Measurements from ENCODE around the gene COG5. TPM values are rescaled to one million over a fixed set of nuclear protein-coding genes. Genes with fewer than 3 reads are reported as not detected.

The COG5 gene
- total and polyA plus RNA-seq, 2 donors, result 15.4 to 79.4 TPM

DNA sequence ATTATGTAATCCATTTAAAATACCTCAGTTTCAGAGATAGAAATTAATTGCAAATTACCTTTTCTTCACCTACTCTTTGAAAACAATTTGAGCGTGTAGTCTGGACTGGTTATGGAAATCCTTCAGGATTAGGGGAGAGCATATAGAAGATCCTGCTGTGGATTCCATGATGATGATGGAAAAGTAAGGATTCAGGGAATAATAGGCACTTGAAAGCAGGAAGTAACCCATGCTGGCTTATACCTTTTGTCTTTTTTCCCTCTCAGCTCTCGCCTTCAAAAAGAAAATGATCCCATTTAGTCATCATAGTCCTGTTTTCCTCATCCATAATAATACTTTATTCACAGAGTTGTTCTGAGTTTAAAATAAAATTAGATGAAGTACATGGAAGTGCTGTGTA, 390.5 kb downstream of the COG5 start:
- Histone ChIP-seq H3K27ac (ENCODE audit: low read depth) (no peak overlapping the region), H3K4me1 (ENCODE audit: insufficient read depth) (peaks cover 2% of the 10 kb centered on the region), H3K4me3 (ENCODE audit: low read depth, low read length) (no peak overlapping the region), H3K36me3 (ENCODE audit: insufficient read depth) (no peaks in the 10 kb centered on the region)
- DNase-seq (ENCODE audit: extremely low spot score), result no peak
- WGBS, result 88% methylated on average over 2 of the region's 2 CpGs

DNA sequence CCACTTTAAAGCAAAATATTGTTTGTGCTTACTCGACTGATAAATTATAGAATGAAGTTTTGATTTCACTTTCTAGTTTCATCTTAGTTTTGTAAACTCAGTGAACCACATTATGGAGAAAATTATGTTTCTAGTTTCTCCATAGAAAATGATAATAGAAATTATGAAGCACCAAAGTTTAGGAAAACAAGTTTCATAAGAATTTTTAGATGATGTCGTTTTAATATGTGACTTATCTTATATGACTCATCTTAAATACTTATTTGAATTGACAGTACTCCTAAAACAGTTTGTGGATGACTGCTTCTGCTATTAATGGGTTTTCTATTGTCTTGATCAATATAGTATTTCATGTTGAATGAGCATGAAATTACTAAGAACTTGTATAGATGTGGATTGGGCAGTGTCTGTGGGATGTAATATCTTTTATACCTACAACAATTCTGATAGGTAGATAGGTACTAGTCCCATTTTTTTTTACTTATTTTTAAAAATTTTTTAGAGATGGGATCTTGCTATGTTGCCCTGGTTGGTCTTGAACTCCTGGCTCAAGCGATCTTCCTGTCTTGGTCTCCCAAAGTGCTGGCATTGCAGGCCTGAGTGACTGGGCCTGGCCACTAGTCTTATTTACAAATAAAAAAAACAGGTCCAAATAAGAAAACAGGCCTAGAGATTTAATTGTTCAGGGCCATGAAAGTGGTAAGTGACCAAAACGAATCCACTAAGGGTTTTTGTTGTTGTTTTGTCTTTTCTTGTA, 391.3 kb downstream of the COG5 start:
- Histone ChIP-seq H3K4me1 (ENCODE audit: insufficient read depth) (peaks cover 2% of the 10 kb centered on the region), H3K36me3 (ENCODE audit: insufficient read depth) (no peaks in the 10 kb centered on the region), H3K27ac (ENCODE audit: low read depth) (no peak overlapping the region), H3K4me3 (ENCODE audit: low read depth, low read length) (no peak overlapping the region)
- no peak for DNase-seq (ENCODE audit: extremely low spot score)
- WGBS, result 80% methylated on average over 4 of the region's 4 CpGs

DNA sequence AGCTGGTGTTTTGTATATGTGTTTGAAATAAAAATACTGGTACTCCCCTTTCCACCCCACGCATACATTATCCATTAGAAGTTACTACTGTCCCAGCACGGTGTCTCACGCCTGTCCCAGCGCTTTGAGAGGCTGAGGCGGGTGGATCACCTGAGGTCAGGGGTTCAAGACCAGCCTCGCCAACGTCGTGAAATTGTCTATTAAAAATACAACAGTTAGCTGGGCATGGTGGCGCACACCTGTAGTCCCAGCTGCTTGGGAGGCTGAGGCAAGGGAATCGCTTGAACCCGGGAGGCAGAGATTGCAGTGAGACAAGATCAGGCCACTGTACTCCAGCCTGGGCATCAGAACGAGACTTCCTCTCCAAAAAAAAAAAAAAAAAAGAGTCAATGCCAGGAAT, 392.2 kb downstream of the COG5 start:
- WGBS, result 92% methylated on average over 12 of the region's 12 CpGs
- no peak for DNase-seq (ENCODE audit: extremely low spot score)
- peaks cover 2% of the 10 kb centered on the region for H3K4me1 ChIP-seq (ENCODE audit: insufficient read depth)
- H3K36me3 ChIP-seq (ENCODE audit: insufficient read depth), result no peaks in the 10 kb centered on the region
- no peak overlapping the region for H3K4me3 ChIP-seq (ENCODE audit: low read depth, low read length)
- H3K27ac ChIP-seq (ENCODE audit: low read depth), result no peak overlapping the region

DNA sequence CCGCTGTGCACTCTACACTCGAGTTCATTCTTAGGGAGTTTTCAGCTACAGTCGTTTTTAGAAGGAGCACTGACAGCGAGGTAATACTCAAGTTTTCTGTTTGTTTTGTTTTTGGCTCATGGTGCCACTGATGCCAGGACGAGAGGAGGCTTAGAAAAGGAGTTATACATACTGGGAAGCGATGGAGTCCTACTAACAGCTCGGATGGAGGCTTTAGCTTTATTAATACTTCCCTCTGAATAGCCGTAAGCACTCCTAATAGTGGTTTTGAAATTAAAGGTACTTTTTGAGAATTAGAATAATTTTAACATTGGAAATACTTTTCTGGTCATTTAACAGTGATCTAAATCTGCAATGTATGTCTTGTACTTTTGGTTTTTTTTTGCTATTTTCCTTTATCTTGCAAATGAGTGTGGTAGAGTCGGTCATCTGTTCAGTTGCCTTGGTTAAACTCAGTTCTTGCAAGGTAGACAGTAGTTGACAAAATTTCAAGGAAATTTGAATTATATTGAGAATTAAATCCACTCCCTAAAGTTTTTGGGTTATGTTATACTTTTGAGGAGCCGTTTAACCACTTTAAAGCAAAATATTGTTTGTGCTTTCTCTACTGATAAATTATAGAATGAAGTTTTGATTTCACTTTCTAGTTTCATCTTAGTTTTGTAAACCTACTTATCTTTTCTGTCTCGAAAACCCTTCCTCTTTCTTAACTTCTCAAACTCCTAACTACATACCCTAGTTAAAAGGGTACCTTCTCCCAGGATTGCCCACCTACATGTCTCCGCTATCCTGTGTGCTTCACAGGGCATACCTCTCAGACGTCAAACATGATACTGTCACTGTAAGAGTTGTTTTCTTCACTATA, 393.4 kb downstream of the COG5 start:
- 11% methylated on average over 13 of the region's 13 CpGs for WGBS
- Histone ChIP-seq H3K27ac (ENCODE audit: low read depth) (peak overlapping the region; percentile 55), H3K4me1 (ENCODE audit: insufficient read depth) (peaks cover 2% of the 10 kb centered on the region), H3K4me3 (ENCODE audit: low read depth, low read length) (peak overlapping the region; percentile 87), H3K36me3 (ENCODE audit: insufficient read depth) (no peaks in the 10 kb centered on the region)
- DNase-seq (ENCODE audit: extremely low spot score), result no peak

DNA sequence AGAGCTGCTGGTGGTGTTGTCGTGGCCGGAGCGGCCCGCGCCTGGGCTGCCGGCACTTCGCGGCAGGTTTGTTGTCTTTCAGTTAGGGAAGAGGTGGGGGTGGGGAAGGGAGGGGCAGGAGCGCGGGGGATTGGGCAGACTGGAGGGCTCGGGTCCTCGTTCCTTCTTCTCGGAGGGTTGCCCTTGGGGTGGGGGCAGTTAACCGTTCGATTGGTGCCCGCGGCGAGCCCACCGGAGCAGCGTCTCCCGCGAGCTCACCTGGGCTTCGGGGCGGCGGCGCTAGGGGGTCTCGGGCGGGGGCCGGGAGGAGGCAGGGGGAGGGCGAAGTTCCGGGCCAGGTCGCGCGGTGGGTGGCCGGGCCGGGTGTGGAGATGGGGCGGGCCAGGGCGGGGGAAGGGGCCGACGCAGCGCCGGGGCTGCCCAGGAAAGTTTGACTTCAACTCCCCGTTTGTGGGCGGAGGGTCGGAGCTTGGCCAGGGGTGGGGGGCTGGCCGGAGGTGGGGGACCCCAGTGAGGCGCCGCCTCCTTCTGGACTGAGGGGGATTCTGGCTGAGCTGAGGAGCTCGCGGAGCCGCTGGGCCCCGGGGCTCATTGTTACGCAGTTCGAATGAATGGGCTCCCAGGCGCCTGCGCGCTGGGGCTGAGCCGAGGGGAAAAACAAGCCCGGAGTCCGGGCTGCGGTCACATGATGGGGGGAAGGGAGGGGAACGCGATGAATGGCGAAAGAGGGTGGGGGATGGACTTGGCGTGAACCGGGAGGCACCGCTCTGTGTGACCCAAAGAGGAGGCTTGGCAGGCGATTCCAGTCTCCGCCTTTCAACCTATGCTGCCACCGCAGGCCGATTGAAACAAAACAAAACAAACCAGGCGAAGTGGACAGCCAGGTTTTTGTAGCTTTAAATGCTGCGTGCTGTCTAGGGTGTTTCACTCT, 394.3 kb downstream of the COG5 start:
- Histone ChIP-seq H3K4me1 (ENCODE audit: insufficient read depth) (peaks cover under 1% of the 10 kb centered on the region), H3K4me3 (ENCODE audit: low read depth, low read length) (peak overlapping the region; percentile 87), H3K27ac (ENCODE audit: low read depth) (peak overlapping the region; percentile 100), H3K36me3 (ENCODE audit: insufficient read depth) (no peaks in the 10 kb centered on the region)
- DNase-seq (ENCODE audit: extremely low spot score), result peak; percentile 96
- under 1% methylated on average over 73 of the region's 73 CpGs for WGBS

DNA sequence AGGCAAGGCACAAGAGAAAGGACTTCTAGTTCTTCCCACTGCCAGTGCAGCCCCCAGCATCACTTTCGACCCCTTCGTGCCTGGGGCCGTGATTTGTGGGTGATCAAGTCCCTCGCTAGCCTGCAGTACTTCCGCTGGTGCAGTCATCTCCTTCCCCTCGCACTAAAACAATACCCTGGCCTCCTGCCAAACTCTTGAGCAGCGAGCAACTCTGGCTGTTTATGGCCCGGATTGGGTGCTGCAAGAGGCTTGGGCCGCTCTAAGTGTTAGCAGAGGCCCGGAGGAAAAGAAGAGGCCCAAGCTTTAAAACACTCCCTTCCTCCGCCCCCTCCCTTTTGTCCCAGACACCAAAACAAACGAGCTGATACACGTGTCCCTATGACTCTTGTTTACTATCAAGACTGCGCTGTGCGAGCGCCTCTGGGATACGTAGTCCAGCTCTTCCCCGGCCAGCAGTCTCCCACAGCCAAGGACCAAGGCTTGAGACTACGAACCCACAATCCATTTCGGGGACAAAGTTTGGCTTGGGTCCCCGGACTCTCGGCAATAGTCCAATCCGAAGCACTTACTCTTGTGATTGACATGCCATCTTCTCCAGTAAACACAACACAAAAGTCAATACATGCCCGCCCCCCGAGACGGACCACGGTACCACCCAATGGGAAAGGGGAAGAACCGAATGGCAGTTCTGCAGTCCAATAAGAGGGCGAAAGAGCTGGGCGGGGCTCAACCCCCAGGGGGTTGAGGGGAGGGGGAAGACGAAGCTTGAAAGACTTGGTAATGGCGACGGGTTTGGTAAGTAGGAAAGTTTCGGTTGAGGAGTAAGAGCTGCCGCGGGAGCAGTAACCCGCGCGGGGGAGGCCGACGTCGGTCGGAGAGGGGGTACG, 395.2 kb downstream of the COG5 start, which contains the start of gene HBP1:
TSS of gene HBP1 (plus strand) at position 771 of the 887 bp plus-strand sequence. CDS start 10,891 bp downstream, outside the sequence.
- H3K27ac ChIP-seq (ENCODE audit: low read depth), result peak within 1 kb of the TSS; percentile 100
- peak; percentile 100 for DNase-seq (ENCODE audit: extremely low spot score)
- H3K4me3 ChIP-seq (ENCODE audit: low read depth, low read length), result peak within 1 kb of the TSS; percentile 87
- WGBS, result under 1% methylated on average over 44 of the region's 44 CpGs
- H3K4me1 ChIP-seq (ENCODE audit: insufficient read depth), result no peaks in the 10 kb centered on the region
- no peaks in the 10 kb centered on the region for H3K36me3 ChIP-seq (ENCODE audit: insufficient read depth)

DNA sequence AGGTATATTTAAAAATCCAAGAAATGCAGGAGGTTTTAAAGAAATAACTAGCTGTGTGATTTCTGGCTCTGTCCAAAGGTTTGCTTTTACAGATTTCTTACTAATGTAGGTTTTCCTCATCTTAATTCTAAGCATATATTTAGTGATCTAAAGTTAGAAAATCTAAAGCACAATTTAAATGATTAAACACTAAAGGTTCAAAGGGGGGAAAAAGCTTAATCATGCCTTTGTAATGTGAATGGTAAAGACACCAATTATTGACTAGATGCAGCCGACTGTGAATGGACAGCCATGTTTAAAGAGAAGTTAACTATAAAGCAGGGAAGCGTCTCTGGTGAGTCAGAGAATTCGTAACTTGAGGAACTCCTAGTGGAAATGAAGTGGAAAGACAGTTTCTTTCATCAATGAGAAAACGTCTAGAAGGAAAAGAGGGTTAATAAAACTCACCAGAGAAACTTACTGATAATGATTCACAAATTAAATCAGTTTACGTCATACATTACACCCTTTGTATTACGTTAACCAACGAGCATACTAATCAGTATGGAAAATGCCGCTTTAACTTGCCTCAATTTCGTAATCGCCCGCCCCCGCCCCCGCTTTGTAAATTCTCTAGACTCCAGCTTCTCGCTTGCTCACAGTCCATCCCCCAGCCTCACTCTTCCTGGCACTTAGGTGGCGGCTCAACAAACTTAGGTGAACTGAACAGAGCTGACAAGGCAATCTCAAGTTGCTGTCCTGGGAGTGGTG, 396.1 kb downstream of the COG5 start:
- WGBS, result under 1% methylated on average over 15 of the region's 15 CpGs
- peak overlapping the region; percentile 96 for H3K27ac ChIP-seq (ENCODE audit: low read depth)
- H3K4me3 ChIP-seq (ENCODE audit: low read depth, low read length), result peak overlapping the region; percentile 37
- no peaks in the 10 kb centered on the region for H3K4me1 ChIP-seq (ENCODE audit: insufficient read depth)
- peak; percentile 83 for DNase-seq (ENCODE audit: extremely low spot score)
- H3K36me3 ChIP-seq (ENCODE audit: insufficient read depth), result no peaks in the 10 kb centered on the region

DNA sequence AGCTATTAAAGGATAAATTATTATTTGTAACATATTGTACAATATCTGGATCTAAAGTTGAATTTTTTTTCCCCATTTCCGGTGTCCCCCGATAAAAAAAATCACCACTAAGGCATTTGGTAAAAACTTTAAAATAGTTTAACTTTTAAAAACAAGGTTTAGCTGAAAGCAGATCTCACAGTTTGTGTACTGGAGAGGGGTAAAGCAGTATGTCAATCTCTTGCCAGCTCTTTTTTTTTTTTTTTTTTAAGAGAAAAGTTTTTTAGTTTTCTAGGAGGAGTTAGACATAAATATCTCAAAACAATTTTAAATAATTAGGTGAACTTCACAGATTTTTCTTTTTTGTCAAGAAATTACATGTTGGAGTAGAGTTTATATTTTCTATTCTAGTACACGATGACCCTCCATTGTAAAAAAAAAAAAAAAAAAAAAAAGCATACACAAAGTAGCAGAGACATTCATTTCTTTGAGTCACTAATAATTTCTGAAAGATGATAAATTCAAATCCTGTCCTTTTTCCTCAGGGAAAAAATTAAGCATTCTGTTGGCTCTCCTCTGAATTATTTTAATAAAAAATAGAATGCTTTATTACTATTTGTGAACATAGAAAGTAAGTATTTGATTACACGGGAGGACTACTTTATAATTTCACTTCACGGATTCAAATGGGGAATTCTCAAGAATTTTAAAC, 396.8 kb downstream of the COG5 start:
- no peak overlapping the region for H3K4me3 ChIP-seq (ENCODE audit: low read depth, low read length)
- no peak overlapping the region for H3K27ac ChIP-seq (ENCODE audit: low read depth)
- no peaks in the 10 kb centered on the region for H3K36me3 ChIP-seq (ENCODE audit: insufficient read depth)
- H3K4me1 ChIP-seq (ENCODE audit: insufficient read depth), result no peaks in the 10 kb centered on the region
- 35% methylated on average over 5 of the region's 5 CpGs for WGBS
- DNase-seq (ENCODE audit: extremely low spot score), result no peak

DNA sequence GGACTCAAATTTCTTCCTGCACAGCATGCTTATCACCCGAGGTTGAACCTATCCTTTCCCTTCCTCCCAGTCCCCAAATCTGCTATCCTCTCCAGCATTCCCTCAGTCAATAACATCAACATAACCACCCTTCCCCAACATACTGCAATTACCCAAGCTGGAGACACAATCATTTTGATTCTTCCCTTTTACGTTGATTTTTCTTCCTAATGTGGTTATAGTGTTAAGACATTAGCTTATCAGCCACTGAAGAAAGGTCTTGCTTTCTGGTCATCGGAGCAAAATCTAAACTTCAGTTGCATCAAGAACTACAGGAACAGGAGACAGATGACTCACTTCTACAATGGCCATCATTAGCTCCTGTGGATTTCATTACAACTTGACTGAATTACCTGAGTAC, 398.4 kb downstream of the COG5 start:
- H3K4me3 ChIP-seq (ENCODE audit: low read depth, low read length), result no peak overlapping the region
- no peak overlapping the region for H3K27ac ChIP-seq (ENCODE audit: low read depth)
- H3K4me1 ChIP-seq (ENCODE audit: insufficient read depth), result no peaks in the 10 kb centered on the region
- DNase-seq (ENCODE audit: extremely low spot score), result no peak
- no peaks in the 10 kb centered on the region for H3K36me3 ChIP-seq (ENCODE audit: insufficient read depth)
- 72% methylated on average over 3 of the region's 3 CpGs for WGBS

DNA sequence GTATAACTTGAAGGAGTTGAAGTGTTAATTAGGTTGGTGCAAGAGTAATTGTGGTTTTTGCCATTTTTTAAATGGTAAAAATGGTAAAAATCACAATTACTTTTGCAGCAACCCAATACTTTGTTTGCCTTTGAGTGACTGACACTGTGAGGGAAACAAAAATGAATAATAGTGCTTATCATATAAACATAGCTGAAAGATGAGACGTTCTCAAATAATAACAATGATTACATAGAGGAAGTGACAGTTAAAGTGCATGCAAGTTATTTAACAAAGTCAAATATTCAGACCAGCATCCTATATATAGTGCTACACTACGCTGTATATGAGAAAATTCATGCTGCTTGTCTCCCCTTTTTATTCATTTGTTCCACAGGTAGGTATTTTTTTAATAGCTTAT, 399.6 kb downstream of the COG5 start:
- 46% methylated on average over 2 of the region's 2 CpGs for WGBS
- no peak overlapping the region for H3K27ac ChIP-seq (ENCODE audit: low read depth)
- no peaks in the 10 kb centered on the region for H3K36me3 ChIP-seq (ENCODE audit: insufficient read depth)
- no peak overlapping the region for H3K4me3 ChIP-seq (ENCODE audit: low read depth, low read length)
- H3K4me1 ChIP-seq (ENCODE audit: insufficient read depth), result no peaks in the 10 kb centered on the region
- no peak for DNase-seq (ENCODE audit: extremely low spot score)

DNA sequence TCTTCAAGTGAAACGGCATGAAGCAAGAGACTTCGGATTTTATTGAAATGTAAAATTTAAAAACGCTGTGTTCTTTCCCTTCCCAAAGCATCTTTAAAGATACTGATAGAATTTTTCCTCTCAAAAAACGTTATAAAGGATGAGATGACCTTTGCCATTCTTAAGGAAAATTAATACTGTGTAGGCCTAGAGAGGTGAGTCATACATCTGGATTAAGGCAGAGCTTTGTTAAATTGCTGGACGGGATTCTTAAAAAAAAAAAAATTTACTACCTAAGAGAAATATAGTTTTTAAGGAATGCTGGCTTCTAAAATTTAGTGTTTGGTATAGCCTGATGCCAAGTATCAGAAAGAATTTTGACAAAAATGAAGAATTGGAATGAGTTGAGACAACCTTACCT, 401.2 kb downstream of the COG5 start:
- no peak overlapping the region for H3K27ac ChIP-seq (ENCODE audit: low read depth)
- 75% methylated on average over 5 of the region's 5 CpGs for WGBS

More for the DNA sequence above, 401.2 kb downstream of the COG5 start:
- H3K4me3 ChIP-seq (ENCODE audit: low read depth, low read length), result no peak overlapping the region
- DNase-seq (ENCODE audit: extremely low spot score), result no peak
- no peaks in the 10 kb centered on the region for H3K4me1 ChIP-seq (ENCODE audit: insufficient read depth)
- peaks cover 1% of the 10 kb centered on the region for H3K36me3 ChIP-seq (ENCODE audit: insufficient read depth)
